ENCODE data around the gene KRTAP10-12.

KRTAP10-12 gene

DNA sequence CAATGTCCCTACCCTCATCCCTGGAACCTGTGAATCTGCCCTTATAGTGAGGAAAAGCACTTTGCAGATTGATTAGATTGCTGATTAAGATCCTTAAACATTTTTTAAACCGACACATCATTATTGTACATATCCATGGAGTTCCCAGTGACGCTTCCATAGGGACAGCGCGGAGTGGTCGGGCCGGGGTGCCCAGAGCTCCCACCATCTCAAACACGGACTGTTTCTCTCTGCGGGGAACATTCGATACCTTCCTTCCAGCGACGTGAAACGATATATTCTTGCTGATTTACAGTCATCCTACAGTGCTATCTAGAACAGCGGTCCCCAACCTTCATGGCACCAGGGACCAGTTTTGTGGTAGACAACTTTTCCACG lies 4.0 kb downstream of the KRTAP10-12 start:
- TF ChIP-seq, protein P1, sequence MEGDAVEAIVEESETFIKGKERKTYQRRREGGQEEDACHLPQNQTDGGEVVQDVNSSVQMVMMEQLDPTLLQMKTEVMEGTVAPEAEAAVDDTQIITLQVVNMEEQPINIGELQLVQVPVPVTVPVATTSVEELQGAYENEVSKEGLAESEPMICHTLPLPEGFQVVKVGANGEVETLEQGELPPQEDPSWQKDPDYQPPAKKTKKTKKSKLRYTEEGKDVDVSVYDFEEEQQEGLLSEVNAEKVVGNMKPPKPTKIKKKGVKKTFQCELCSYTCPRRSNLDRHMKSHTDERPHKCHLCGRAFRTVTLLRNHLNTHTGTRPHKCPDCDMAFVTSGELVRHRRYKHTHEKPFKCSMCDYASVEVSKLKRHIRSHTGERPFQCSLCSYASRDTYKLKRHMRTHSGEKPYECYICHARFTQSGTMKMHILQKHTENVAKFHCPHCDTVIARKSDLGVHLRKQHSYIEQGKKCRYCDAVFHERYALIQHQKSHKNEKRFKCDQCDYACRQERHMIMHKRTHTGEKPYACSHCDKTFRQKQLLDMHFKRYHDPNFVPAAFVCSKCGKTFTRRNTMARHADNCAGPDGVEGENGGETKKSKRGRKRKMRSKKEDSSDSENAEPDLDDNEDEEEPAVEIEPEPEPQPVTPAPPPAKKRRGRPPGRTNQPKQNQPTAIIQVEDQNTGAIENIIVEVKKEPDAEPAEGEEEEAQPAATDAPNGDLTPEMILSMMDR (conservative IDR thresholded peaks at IDR 0.05; ENCODE audit: low read depth, low read length) = no peak
- H3K4me3 ChIP-seq (ENCODE audit: low read length) = no peak overlapping the region
- no peak for DNase-seq (ENCODE audit: low read depth)

DNA sequence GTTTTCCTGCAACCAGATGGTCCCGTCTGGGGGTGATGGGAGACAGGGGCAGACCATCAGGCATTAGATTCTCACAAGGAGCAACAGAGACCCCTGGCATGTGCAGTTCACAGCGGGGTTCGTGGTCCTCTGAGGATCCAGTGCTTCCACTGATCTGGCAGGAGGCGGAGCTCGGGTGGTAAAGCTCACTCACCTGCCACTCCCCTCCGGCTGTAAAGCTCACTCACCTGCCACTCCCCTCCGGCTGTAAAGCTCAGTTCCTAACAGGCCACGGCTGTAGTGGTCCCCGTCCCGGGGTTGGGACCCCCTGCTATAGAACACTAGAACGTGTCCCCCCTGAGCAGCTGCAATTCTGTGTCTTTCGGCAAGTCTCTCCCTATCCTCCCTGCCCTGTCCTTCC lies 4.6 kb downstream of the KRTAP10-12 start:
- no peak for DNase-seq (ENCODE audit: low read depth)
- no peak overlapping the region for H3K4me3 ChIP-seq (ENCODE audit: low read length)
- TF ChIP-seq, protein P1 (conservative IDR thresholded peaks at IDR 0.05; ENCODE audit: low read depth, low read length) = no peak

DNA sequence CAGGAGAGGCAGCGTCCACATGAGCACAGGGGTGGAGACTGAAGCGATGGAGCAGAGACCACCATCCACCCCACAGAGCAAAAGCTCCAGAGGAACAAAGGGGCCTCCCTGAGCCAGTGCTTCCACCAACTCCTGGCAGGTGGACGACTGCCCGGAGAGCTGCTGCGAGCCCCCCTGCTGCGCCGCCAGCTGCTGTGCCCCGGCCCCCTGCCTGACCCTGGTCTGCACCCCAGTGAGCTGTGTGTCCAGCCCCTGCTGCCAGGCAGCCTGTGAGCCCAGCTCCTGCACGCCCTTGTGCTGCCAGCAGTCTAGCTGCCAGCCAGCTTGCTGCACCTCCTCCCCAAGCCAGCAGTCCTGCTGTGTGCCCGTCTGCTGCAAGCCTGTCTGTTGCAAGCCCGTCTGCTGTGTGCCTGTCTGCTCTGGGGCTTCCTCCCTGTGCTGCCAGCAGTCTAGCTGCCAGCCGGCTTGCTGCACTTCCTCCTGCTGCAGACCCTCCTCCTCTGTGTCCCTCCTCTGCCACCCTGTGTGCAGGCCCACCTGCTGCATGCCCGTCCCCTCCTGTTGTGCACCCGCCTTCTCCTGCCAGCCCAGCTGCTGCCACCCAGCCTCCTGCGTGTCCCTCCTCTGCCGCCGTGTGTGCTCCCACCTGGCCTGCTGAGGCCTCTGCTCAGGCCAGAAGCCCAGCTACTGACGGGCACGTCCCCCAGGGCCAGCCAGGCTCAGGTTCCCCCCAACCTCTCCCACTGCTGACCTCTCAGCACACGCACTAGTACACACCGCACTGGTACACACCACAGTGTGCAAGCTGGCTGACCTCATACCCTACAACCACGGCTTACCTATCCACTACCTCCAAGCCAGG lies 5.4 kb downstream of the KRTAP10-12 start:
- DNase-seq (ENCODE audit: low read depth) = no peak
- TF ChIP-seq, protein P1 (conservative IDR thresholded peaks at IDR 0.05; ENCODE audit: low read depth, low read length) = no peak
- no peak overlapping the region for H3K4me3 ChIP-seq (ENCODE audit: low read length)

DNA sequence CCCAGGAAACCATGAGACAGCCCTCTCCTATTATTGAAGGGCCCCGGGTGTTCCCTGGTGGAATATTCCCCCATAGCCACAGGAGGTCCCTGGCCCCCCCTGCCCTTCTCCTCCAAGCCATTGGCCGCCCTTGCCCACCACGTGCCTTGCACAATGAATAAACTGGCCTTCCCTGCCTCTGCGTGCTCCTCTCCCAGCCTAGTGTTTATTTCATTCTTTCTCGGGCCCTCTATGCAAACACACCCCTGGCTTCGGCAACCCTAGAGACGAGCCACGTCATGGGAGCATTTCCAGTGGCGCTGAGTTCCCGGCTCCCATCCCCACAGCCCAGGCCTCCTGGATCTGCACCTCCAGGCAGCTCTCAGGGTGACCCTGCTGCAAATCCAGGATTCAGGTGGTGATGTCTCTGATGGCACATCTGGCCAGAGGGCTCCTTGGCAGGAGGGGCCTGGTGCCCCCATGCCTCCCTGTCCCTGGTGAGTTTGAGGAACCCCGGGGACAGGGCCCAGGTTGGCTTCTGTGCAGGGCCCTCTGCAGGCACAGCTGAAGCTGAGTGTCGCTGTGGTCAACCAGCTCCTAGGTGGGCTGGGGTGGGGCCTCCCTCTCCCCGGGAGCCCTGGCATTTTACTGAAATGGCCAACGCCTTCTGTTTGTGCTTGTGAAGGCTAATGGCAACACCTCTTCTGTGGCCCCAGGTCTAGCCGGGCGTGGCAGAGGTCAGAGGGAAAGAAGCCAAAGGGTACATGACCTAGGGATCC lies 6.2 kb downstream of the KRTAP10-12 start:
- no peak overlapping the region for H3K4me3 ChIP-seq (ENCODE audit: low read length)
- TF ChIP-seq, protein P1 (conservative IDR thresholded peaks at IDR 0.05; ENCODE audit: low read depth, low read length) = no peak
- DNase-seq (ENCODE audit: low read depth) = no peak

DNA sequence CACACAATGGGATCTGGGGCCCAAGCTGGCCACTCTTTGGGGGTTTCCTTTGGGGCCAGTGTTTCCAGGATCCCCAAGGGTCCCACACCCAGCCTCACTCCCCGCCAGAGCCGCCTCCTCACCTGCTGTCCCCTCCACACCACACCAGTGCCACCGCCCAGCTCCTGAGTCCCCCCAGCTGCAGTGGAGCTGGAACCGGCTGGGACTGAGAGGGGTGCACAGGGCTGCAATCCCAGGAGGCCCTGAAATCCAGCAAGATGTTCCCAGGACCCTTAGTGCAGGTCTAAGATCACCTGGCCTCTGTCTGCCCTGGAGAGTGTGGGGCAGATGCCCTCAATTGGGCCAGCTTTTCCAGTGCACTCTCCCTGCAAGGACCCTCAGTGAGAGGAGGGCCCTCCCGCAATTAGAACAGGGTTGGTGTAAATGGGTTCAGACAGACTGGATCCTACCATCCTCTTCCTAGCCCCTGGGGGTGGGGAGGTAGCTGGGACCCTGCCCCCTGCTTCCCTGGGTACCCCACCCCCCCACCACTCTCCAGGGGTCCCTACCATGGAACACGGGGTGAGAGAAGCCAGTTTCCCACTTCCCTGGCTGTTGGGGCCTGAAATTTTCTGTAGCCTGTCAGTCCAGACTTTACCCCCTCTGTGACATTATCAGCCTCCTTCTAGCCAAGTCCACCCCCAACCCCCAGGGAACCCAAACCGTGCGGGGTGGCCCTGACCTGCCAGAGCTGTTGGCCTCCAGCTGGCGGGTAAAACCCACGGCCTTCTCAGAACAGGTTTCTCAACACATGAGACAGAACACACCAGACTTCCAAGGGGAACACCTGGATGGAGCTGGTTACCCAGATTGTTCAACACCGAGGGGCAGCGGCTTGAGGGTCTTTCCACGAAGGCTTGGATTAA lies 7.0 kb downstream of the KRTAP10-12 start:
- TF ChIP-seq, protein P1 (conservative IDR thresholded peaks at IDR 0.05; ENCODE audit: low read depth, low read length) = no peak
- DNase-seq (ENCODE audit: low read depth) = no peak
- no peak overlapping the region for H3K4me3 ChIP-seq (ENCODE audit: low read length)

DNA sequence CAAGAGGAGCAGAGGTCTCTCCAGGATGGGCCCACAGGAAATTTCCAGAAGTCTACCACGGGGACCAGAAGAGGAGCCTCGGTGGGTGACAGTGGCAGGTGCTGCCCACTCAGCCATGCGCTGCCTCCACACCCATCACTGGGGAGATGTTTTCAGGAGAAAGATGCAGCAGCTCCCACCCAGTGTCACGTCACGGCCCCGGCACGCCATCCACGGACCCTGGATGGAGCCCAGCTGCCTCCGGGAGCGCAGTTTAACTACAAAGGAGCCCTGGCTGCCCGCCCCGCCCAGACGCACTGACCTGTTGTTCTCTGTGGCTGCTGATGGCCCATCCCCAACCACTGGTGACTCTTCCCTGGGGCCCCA lies 7.6 kb downstream of the KRTAP10-12 start:
- TF ChIP-seq, protein P1 (conservative IDR thresholded peaks at IDR 0.05; ENCODE audit: low read depth, low read length) = no peak

More for the DNA sequence above, 7.6 kb downstream of the KRTAP10-12 start:
- H3K4me3 ChIP-seq (ENCODE audit: low read length) = no peak overlapping the region
- no peak for DNase-seq (ENCODE audit: low read depth)
